ENCODE data around the gene ANKRD11.
"Not testable (repeated sequence)": the region's sequence is repeated elsewhere in the genome, so short reads cannot be mapped to it uniquely, and the experiment has no call there.

ANKRD11 gene

DNA sequence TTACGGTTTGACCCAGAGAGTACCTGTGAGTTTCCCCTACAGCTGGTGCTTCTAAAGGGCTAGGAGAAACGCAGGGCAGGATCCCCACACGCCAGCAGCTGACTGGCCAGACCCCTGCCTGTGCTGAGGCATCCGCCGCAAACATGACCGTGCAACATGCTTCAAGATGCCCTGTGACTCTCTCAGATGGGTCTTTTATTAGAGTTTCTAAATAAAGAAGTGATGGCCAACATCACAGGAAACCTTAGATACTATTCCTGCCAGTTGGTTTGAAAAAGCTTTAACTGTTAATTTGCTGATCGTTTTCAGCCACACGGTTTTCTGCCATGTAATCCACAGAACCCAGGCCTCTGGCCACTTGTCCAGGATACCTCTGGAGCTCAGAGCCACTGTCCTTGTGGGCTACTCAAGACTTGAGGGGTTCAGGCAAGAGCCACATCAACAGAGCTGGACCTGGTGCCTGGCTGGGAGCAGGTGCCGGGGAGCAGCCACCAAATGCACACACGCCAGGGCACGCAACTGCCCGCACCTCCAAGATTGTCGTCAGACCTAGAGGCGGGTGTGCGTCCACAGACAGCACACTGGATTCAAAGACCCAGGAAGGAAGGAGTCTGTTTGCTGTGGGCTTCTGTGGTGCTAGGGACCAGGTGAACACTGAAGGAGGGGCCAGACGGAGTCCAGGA is 154.4 kb downstream of the ANKRD11 start:
- Histone ChIP-seq H3K9ac (ENCODE audit: insufficient read length, low read depth) (no peak overlapping the region), H3K36me3 (ENCODE audit: insufficient read depth, insufficient read length, low read length) (peaks cover 5% of the 10 kb centered on the region)

DNA sequence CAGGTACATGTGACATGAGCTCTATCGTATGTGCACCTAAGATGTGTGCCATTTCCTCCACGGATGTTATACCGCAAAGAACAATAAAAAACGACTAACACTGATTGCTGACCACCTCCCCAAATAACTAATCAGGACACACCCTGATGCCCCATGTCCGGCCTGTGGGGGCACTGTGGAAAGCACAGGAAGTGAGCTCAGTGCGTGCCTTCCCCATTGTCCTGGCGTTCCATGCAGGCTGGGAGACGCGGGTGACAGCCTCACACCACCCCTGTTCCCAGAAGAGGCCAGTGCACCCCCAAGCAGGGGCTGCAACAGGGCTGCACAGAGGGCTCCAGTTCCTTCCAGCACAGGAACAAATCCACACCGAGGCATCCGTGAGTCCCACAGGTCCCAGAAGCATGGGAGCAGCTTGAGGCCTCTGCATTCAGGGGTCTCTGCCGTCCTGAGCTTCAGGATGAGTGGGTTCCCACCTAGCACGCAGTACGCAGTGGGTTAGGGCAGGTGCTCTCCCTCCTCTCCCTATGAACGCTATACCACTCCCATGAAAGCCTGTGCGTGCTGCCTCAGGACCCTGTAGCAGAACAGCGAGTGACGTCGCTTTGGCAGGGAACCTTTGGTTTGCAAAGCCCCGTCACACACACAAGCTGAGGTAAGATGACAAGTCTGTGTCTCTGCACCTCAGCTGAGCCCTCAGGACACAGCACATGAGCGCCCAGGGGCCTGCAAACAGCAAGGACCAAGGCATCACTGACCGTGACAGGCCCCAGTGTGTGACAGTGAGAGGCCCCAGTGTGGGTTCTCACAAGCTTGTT is 155.2 kb downstream of the ANKRD11 start:
- DNase-seq (ENCODE audit: low read depth, low spot score) = no peak
- TF ChIP-seq SUZ12 (IDR thresholded peaks at IDR 0.05; ENCODE audit: extremely low read depth, insufficient read depth, insufficient read length) (no peak), YY1 (IDR thresholded peaks at IDR 0.05; ENCODE audit: insufficient read depth, insufficient read length) (no peak), ZNF274 (IDR thresholded peaks at IDR 0.05; ENCODE audit: low read depth, low read length) (no peak)
- no peak overlapping the region for H3K9ac ChIP-seq (ENCODE audit: insufficient read length, low read depth)
- H3K4me1 ChIP-seq (ENCODE audit: insufficient read depth, insufficient read length) = peaks cover 30% of the 10 kb centered on the region
- no peaks in the 10 kb centered on the region for H3K27me3 ChIP-seq (ENCODE audit: insufficient read depth, insufficient read length)
- no peaks in the 10 kb centered on the region for H3K9me3 ChIP-seq (ENCODE audit: insufficient read depth, low read length)
- no peak overlapping the region for H3K4me3 ChIP-seq (ENCODE audit: insufficient read length, low read depth)
- H3K36me3 ChIP-seq (ENCODE audit: insufficient read depth, insufficient read length, low read length) = peaks cover 5% of the 10 kb centered on the region

More for the DNA sequence above, 154.4 kb downstream of the ANKRD11 start:
- no peaks in the 10 kb centered on the region for H3K9me3 ChIP-seq (ENCODE audit: insufficient read depth, low read length)
- H3K27me3 ChIP-seq (ENCODE audit: insufficient read depth, insufficient read length) = no peaks in the 10 kb centered on the region
- peaks cover 27% of the 10 kb centered on the region for H3K4me1 ChIP-seq (ENCODE audit: insufficient read depth, insufficient read length)
- H3K4me3 ChIP-seq (ENCODE audit: insufficient read length, low read depth) = no peak overlapping the region
- DNase-seq (ENCODE audit: low read depth, low spot score) = no peak
- TF ChIP-seq ZNF274 (IDR thresholded peaks at IDR 0.05; ENCODE audit: low read depth, low read length) (no peak), YY1 (IDR thresholded peaks at IDR 0.05; ENCODE audit: insufficient read depth, insufficient read length) (no peak)

GRCh38 chr16:89334461-89334860 is 155.9 kb downstream of the ANKRD11 start:
- no peak for TF ChIP-seq YY1 (IDR thresholded peaks at IDR 0.05; ENCODE audit: insufficient read depth, insufficient read length)
- TF ChIP-seq ZNF274 (IDR thresholded peaks at IDR 0.05; ENCODE audit: low read depth, low read length) = no peak
- no peak for TF ChIP-seq SUZ12 (IDR thresholded peaks at IDR 0.05; ENCODE audit: extremely low read depth, insufficient read depth, insufficient read length)
- DNase-seq (ENCODE audit: low read depth, low spot score) = no peak
- no peak overlapping the region for H3K9ac ChIP-seq (ENCODE audit: insufficient read length, low read depth)
- H3K4me3 ChIP-seq (ENCODE audit: insufficient read length, low read depth) = no peak overlapping the region
- no peaks in the 10 kb centered on the region for H3K9me3 ChIP-seq (ENCODE audit: insufficient read depth, low read length)
- peaks cover 30% of the 10 kb centered on the region for H3K4me1 ChIP-seq (ENCODE audit: insufficient read depth, insufficient read length)
- H3K27me3 ChIP-seq (ENCODE audit: insufficient read depth, insufficient read length) = no peaks in the 10 kb centered on the region
- H3K36me3 ChIP-seq (ENCODE audit: insufficient read depth, insufficient read length, low read length) = peaks cover 5% of the 10 kb centered on the region

DNA sequence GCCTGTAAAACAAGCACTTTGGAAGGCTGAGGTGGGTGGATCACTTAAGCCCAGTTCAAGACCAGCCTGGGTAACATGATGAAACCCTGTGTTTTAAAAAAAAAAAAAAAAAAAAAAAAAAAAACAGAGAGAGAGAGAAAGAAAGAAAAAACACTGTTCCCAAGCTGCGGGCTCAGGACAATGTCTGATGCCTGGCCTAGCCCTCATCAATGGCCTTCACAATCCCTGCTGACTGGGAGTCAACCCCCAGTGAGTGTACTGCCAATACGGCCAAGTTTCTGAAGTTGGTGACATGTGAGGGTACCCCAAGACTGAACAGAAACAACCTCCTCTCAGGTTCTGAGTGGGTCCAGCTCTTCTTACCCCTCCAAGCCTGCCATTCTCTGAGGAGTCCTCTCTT is 156.3 kb downstream of the ANKRD11 start:
- peaks cover 28% of the 10 kb centered on the region for H3K4me1 ChIP-seq (ENCODE audit: insufficient read depth, insufficient read length)
- peaks cover 6% of the 10 kb centered on the region for H3K36me3 ChIP-seq (ENCODE audit: insufficient read depth, insufficient read length, low read length)
- no peak overlapping the region for H3K4me3 ChIP-seq (ENCODE audit: insufficient read length, low read depth)
- no peak for TF ChIP-seq ZNF274 (IDR thresholded peaks at IDR 0.05; ENCODE audit: low read depth, low read length)
- TF ChIP-seq YY1 (IDR thresholded peaks at IDR 0.05; ENCODE audit: insufficient read depth, insufficient read length) = no peak
- TF ChIP-seq SUZ12 (IDR thresholded peaks at IDR 0.05; ENCODE audit: extremely low read depth, insufficient read depth, insufficient read length) = no peak
- H3K27me3 ChIP-seq (ENCODE audit: insufficient read depth, insufficient read length) = no peaks in the 10 kb centered on the region
- DNase-seq (ENCODE audit: low read depth, low spot score) = no peak
- no peak overlapping the region for H3K9ac ChIP-seq (ENCODE audit: insufficient read length, low read depth)
- no peaks in the 10 kb centered on the region for H3K9me3 ChIP-seq (ENCODE audit: insufficient read depth, low read length)

GRCh38 chr16:89333401-89334001 is 156.9 kb downstream of the ANKRD11 start:
- Histone ChIP-seq H3K4me1 (ENCODE audit: insufficient read depth, insufficient read length) (peaks cover 26% of the 10 kb centered on the region), H3K36me3 (ENCODE audit: insufficient read depth, insufficient read length, low read length) (peaks cover 10% of the 10 kb centered on the region)
- not testable (repeated sequence) for H3K27me3 ChIP-seq (ENCODE audit: insufficient read depth, insufficient read length); H3K9me3 ChIP-seq (ENCODE audit: insufficient read depth, low read length); DNase-seq (ENCODE audit: low read depth, low spot score); H3K9ac ChIP-seq (ENCODE audit: insufficient read length, low read depth); H3K4me3 ChIP-seq (ENCODE audit: insufficient read length, low read depth)

DNA sequence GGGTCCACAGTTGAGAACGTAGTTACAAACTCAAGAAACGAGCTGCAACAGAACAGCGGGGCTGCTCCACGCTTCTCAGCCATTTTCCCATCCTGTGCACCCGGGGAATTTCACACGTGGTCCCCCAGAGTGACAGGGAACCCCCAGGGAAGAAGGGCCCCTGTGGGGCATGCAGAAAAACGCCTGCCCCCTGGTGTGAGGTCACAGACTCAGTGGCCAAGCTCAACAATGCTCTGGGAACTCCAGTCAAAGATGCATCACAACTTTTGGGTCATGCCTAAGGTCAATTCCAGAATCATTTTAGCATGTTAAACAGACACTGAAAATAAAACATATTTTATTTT is 157.5 kb downstream of the ANKRD11 start:
- TF ChIP-seq SUZ12 (IDR thresholded peaks at IDR 0.05; ENCODE audit: extremely low read depth, insufficient read depth, insufficient read length) = no peak
- TF ChIP-seq YY1 (IDR thresholded peaks at IDR 0.05; ENCODE audit: insufficient read depth, insufficient read length) = no peak
- TF ChIP-seq ZNF274 (IDR thresholded peaks at IDR 0.05; ENCODE audit: low read depth, low read length) = no peak
- no peak for DNase-seq (ENCODE audit: low read depth, low spot score)
- H3K27me3 ChIP-seq (ENCODE audit: insufficient read depth, insufficient read length) = no peaks in the 10 kb centered on the region
- H3K4me1 ChIP-seq (ENCODE audit: insufficient read depth, insufficient read length) = peaks cover 25% of the 10 kb centered on the region
- H3K9ac ChIP-seq (ENCODE audit: insufficient read length, low read depth) = no peak overlapping the region
- H3K36me3 ChIP-seq (ENCODE audit: insufficient read depth, insufficient read length, low read length) = peaks cover 14% of the 10 kb centered on the region
- H3K4me3 ChIP-seq (ENCODE audit: insufficient read length, low read depth) = no peak overlapping the region
- H3K9me3 ChIP-seq (ENCODE audit: insufficient read depth, low read length) = no peaks in the 10 kb centered on the region

DNA sequence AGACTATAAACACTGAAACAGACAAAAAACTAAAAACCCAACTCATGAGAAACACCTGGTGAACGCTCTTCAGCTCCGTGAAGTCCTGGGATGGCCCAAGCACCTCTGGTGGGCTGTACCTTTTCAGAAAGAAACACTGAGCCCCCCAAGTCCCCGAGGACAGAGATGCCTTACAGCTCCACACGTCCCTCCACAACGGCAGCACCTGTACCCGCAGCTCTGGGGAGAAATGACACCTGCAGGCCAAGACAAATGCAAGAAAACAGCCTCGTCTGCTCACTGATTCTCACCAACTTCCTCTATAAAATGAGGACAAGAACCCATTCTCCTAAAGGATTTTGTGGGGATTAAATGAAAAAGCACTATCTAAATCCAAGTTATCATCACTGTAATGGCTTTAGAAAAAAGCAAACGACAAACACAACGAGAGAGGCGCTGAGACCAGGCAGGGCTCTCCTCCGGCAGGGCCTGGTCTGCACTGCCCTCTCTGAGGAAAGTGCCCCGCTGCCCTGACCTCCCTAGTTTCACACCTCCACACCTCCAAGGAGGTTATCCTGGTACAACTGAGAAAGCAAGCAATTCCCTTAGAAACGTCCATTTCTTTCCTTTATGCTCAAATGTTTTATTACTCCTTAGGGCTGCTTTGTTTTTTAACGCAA is 158.0 kb downstream of the ANKRD11 start:
- Histone ChIP-seq H3K4me1 (ENCODE audit: insufficient read depth, insufficient read length) (peaks cover 23% of the 10 kb centered on the region), H3K36me3 (ENCODE audit: insufficient read depth, insufficient read length, low read length) (peaks cover 14% of the 10 kb centered on the region), H3K9me3 (ENCODE audit: insufficient read depth, low read length) (no peaks in the 10 kb centered on the region), H3K4me3 (ENCODE audit: insufficient read length, low read depth) (no peak overlapping the region), H3K27me3 (ENCODE audit: insufficient read depth, insufficient read length) (no peaks in the 10 kb centered on the region), H3K9ac (ENCODE audit: insufficient read length, low read depth) (no peak overlapping the region)
- TF ChIP-seq YY1 (IDR thresholded peaks at IDR 0.05; ENCODE audit: insufficient read depth, insufficient read length) (no peak), ZNF274 (IDR thresholded peaks at IDR 0.05; ENCODE audit: low read depth, low read length) (no peak)
- no peak for DNase-seq (ENCODE audit: low read depth, low spot score)
